HG03196 (cell line): ENCODE results near the gene TLE4.
"Not testable (repeated sequence)": the region's sequence is repeated elsewhere in the genome, so short reads cannot be mapped to it uniquely, and the experiment has no call there.

ENCODE experiments used
- ATAC-seq: cut with Tn5 transposase; IDR thresholded peaks from one replicate; pipeline ENCODE4 v1.9.1; 2021; ENCODE audit not compliant: unreplicated experiment

The TLE4 gene

GRCh38 chr9:79598562-79599345, 27.0 kb downstream of the TLE4 start:
- no peak for ATAC-seq

DNA sequence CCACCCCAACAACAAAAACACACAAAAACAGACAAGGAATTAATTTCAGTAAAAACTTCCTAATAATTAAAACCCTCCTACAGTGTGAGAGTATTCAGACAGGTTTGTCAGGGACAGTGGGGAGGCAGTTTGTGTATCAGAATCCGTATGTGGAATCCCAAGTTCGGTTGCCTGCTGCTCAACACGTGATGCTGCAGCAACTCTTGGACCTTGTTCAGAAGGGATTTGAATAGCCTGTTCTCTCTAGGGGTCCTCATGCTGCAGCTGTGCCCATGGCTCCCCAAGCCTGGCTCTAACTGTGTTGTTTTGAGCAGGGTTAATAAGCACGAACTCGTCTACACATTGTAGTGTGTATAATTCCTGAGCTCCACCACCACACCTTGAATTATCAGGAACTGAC, 28.7 kb downstream of the TLE4 start:
- no peak for ATAC-seq

GRCh38 chr9:79603222-79603920, 31.6 kb downstream of the TLE4 start:
- ATAC-seq, result no peak

DNA sequence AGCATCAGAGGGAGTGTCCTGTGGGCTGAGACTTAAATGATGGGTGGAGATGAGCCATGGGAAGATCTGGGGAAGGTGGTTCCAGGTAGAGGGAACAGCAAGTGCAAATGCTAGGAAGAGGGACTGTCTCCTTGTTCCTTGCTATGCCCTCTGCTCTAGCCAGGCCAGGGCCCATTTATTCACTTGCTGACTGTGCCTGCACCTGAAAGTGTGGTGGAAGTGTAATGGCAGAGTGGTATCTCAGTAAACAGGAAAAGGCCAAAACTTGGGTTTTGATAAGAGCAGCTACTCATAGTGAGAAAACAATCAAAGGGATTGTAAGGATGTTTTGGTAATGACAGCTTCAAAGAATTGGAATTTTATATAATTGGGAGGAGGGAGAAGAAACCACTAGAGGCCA, 32.4 kb downstream of the TLE4 start:
- ATAC-seq, result no peak

GRCh38 chr9:79604921-79605562, 33.3 kb downstream of the TLE4 start:
- no peak for ATAC-seq

DNA sequence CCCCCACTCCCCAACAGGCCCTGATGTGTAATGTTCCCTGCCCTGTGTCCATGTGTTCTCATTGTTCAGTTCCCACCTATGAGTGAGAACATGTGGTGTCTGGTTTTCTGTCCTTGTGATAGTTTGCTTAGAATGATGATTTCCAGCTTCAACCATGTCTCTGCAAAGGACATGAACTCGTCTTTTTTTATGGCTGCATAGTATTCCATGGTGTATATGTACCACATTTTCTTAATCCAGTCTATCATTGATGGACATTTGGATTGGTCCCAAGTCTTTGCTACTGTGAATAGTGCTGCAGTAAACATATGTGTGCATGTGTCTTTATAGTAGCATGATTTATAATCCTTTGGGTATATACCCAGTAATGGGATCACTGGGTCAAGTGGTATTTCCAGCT, 34.8 kb downstream of the TLE4 start:
- ATAC-seq, result not testable (repeated sequence)

GRCh38 chr9:79609468-79610018, 37.8 kb downstream of the TLE4 start:
- no peak for ATAC-seq

DNA sequence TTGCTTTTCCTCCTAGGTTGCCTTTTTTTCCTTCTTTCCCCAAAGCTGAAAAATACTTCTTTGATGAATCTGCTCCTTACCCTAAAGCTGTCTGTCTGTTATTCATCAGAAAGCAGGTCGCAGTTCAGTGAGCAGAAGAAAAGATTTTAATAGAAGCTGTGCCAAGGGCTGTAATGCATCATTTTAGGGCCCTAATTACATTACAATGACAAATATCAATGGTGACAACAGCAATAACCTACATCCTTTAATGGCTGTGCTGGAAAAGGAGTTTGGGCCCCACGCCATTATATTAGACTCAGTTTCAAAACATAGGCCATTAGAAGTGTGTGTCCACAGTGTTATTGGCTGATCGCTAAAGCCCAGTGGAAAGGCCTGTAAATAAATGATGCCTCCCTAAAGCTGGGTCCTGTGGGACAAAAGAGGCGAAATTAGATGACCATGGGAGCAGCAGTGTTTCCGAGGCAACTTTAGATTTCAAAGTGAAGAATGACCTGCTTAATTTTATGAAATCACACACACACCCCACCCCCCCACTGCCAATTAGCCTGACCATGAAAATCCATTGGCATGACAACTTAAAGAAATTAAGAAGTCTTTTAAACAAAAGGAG, 38.4 kb downstream of the TLE4 start:
- ATAC-seq, result no peak

GRCh38 chr9:79610791-79611614, 39.2 kb downstream of the TLE4 start:
- no peak for ATAC-seq

- ATAC-seq, result no peak
Observed at GRCh38 chr9:79613145-79613544, 41.4 kb downstream of the TLE4 start.

DNA sequence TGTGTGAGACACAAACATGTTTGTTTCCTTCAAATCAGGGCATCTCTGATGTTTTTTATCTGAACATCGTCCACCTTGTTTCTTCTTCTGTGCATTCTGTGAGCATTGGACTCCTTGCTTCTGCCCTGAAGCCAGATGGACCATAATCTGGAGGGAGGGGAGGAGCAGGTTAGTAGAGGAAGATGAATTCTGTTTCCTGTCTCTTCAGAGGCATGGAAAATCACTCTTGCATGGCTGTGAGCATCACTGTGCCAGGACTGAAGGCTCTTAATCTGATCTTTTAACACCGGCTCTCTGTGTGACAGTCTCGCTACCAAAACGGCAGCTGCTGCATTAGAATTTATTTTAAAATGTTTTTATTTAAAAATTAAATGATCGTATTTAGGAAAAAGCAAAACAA, 43.3 kb downstream of the TLE4 start:
- ATAC-seq, result no peak

- no peak for ATAC-seq
Observed at GRCh38 chr9:79616013-79616412, 44.2 kb downstream of the TLE4 start.

DNA sequence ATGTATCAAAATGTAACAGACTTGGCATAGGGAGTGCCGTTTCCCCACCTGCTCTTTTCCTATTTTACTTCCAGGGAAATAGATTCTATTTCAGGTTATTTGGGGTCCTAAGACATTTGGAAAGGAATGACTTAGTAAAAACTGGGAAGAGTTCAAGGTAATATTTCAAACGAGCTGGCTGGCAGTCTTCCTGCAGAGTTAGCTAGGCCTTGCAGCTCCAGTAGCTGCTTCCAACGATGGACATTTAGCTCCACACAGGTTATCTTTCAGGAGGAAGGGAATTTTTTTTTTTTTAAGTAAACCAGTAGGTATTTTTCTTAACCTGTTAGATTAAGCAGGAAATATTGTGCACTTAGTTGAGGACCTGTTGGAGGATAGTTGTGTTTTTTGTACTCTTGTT, 45.2 kb downstream of the TLE4 start:
- no peak for ATAC-seq

GRCh38 chr9:79617395-79617794, 45.6 kb downstream of the TLE4 start:
- no peak for ATAC-seq

GRCh38 chr9:79619930-79620329, 48.2 kb downstream of the TLE4 start:
- ATAC-seq, result no peak

- ATAC-seq, result no peak
Observed at GRCh38 chr9:79621916-79622575, 50.3 kb downstream of the TLE4 start.

DNA sequence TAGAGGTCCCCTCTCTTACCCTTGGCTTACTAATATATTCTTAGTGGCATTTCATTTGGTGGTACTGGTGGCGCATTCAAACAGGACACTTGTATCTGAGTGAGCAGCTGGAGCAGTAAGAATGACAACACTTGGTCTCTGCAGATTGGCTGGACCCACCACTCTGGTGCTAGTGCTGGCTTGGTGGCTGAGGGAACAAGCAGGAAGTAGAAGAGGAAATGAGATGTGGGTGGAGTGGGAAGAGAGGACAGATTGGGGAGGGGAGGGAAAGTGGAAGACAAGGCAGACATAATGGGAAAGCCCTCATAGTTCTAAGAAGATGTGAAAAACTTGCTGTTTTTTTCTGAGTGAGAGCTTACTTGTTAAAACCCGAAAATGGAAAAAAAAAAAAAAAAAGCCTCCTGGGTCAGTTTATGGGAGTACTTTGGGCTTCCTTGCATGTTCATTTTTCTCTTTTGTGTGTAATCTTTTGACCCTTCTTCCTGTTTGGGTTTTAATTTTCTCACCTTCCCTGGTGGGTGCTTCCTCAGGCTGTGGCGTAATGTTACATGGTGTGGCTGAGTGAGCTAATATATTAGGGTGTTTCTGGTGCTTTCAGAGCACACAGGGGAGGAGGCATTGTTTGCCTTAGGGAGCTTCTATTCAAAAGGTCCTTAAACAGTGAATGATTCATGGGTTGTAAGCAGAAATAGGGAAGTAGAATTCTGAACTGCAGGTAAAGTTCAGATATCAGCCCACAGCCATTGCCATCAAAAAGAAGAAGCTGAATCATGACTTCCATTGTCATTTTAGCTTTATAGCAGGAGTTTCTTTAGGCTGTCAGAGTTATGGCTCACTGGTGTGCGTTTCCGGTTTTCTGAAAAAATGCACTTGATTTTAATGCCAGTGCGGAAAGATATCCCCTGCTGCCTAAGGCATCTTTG, 52.3 kb downstream of the TLE4 start:
- peak; percentile 94 for ATAC-seq

DNA sequence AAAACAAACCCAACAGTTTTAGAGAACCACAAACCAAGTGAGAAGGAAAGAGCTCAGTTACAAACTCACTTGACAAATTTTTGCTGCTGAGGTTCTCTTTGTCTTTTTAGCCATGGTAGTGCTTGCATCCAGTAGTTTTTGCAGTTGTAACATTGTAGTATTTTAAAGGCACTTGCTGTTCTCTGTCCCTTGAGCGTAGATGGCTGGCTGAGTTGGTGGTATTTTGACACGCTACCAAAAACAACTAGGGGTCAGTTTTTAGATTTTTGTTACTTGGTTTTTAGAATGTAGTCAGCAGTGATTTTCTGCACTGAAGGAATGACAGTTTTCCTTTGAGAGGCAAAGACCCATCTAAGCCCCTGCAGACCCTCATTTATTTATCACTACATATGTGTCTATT, 58.0 kb downstream of the TLE4 start:
- no peak for ATAC-seq
